ENCODE data around the gene TMEM53. TPM values are rescaled to one million over a fixed set of nuclear protein-coding genes. Genes with fewer than 3 reads are reported as not detected.
A peak's percentile ranks its signal among the peaks of the same experiment; 100 is the strongest.

Gene TMEM53
- total RNA-seq, 1 donor from 2014 or later, result 4.5 TPM

- H3K4me3 Mint-ChIP-seq, result peak overlapping the region; percentile 89
- DNase-seq, result no peak
- H3K9me3 Mint-ChIP-seq, result peaks cover 6% of the 10 kb centered on the region
- peaks cover 23% of the 10 kb centered on the region for H3K36me3 Mint-ChIP-seq (ENCODE audit: low read depth)
- peak overlapping the region; percentile 94 for H3K27ac Mint-ChIP-seq
- intact Hi-C loops (cut with micrococcal nuclease), result loop anchor here (2.0 to 5.0 kb wide), 3 partner anchors 418 to 1273 kb away; partner anchors contain the start of genes CDC20, DMAP1 and IPO13
- H3K4me1 Mint-ChIP-seq, result peaks cover 30% of the 10 kb centered on the region
- no peaks in the 10 kb centered on the region for H3K27me3 Mint-ChIP-seq
Observed at GRCh38 chr1:44630116-44630515, 44.2 kb downstream of the TMEM53 start.

GRCh38 chr1:44628962-44629756 is 45.1 kb downstream of the TMEM53 start:
- Mint-ChIP-seq H3K9me3 (peaks cover 6% of the 10 kb centered on the region), H3K4me3 (no peak overlapping the region), H3K27ac (no peak overlapping the region), H3K36me3 (ENCODE audit: low read depth) (peaks cover 14% of the 10 kb centered on the region), H3K27me3 (no peaks in the 10 kb centered on the region), H3K4me1 (peaks cover 24% of the 10 kb centered on the region)
- intact Hi-C loops (cut with micrococcal nuclease), result no loop called here
- DNase-seq, result no peak

- Mint-ChIP-seq H3K27ac (no peak overlapping the region), H3K27me3 (no peaks in the 10 kb centered on the region), H3K9me3 (no peaks in the 10 kb centered on the region), H3K4me1 (no peaks in the 10 kb centered on the region), H3K36me3 (ENCODE audit: low read depth) (no peaks in the 10 kb centered on the region), H3K4me3 (no peak overlapping the region)
- intact Hi-C loops (cut with micrococcal nuclease), result no loop called here
- DNase-seq, result no peak
Observed at GRCh38 chr1:44625348-44625747, 48.9 kb downstream of the TMEM53 start.

GRCh38 chr1:44624268-44624901 is 49.9 kb downstream of the TMEM53 start:
- DNase-seq, result no peak
- Mint-ChIP-seq H3K4me1 (no peaks in the 10 kb centered on the region), H3K9me3 (no peaks in the 10 kb centered on the region), H3K27me3 (no peaks in the 10 kb centered on the region), H3K4me3 (no peak overlapping the region), H3K36me3 (ENCODE audit: low read depth) (no peaks in the 10 kb centered on the region), H3K27ac (no peak overlapping the region)
- intact Hi-C loops (cut with micrococcal nuclease), result no loop called here

GRCh38 chr1:44621841-44622286 is 52.4 kb downstream of the TMEM53 start:
- no peak overlapping the region for H3K27ac Mint-ChIP-seq
- intact Hi-C loops (cut with micrococcal nuclease), result no loop called here
- H3K27me3 Mint-ChIP-seq, result peaks cover 4% of the 10 kb centered on the region
- H3K4me3 Mint-ChIP-seq, result no peak overlapping the region
- DNase-seq, result no peak
- peaks cover 2% of the 10 kb centered on the region for H3K4me1 Mint-ChIP-seq
- no peaks in the 10 kb centered on the region for H3K9me3 Mint-ChIP-seq
- H3K36me3 Mint-ChIP-seq (ENCODE audit: low read depth), result no peaks in the 10 kb centered on the region

GRCh38 chr1:44620072-44620471 is 54.2 kb downstream of the TMEM53 start:
- intact Hi-C loops (cut with micrococcal nuclease), result no loop called here
- no peak overlapping the region for H3K27ac Mint-ChIP-seq
- H3K27me3 Mint-ChIP-seq, result peaks cover 7% of the 10 kb centered on the region
- DNase-seq, result no peak
- H3K36me3 Mint-ChIP-seq (ENCODE audit: low read depth), result no peaks in the 10 kb centered on the region
- H3K9me3 Mint-ChIP-seq, result no peaks in the 10 kb centered on the region
- no peak overlapping the region for H3K4me3 Mint-ChIP-seq
- peaks cover 2% of the 10 kb centered on the region for H3K4me1 Mint-ChIP-seq

GRCh38 chr1:44619261-44619900 is 54.9 kb downstream of the TMEM53 start:
- Mint-ChIP-seq H3K36me3 (ENCODE audit: low read depth) (no peaks in the 10 kb centered on the region), H3K9me3 (no peaks in the 10 kb centered on the region), H3K27ac (no peak overlapping the region), H3K27me3 (peaks cover 7% of the 10 kb centered on the region), H3K4me3 (no peak overlapping the region), H3K4me1 (peaks cover 2% of the 10 kb centered on the region)
- intact Hi-C loops (cut with micrococcal nuclease), result no loop called here
- no peak for DNase-seq

- Mint-ChIP-seq H3K27me3 (peaks cover 7% of the 10 kb centered on the region), H3K27ac (no peak overlapping the region), H3K4me1 (peaks cover 2% of the 10 kb centered on the region), H3K4me3 (no peak overlapping the region), H3K36me3 (ENCODE audit: low read depth) (no peaks in the 10 kb centered on the region), H3K9me3 (no peaks in the 10 kb centered on the region)
- DNase-seq, result no peak
- intact Hi-C loops (cut with micrococcal nuclease), result no loop called here
Observed at GRCh38 chr1:44617703-44618029, 56.6 kb downstream of the TMEM53 start.

GRCh38 chr1:44616991-44617702 is 57.1 kb downstream of the TMEM53 start:
- Mint-ChIP-seq H3K9me3 (no peaks in the 10 kb centered on the region), H3K4me3 (no peak overlapping the region), H3K36me3 (ENCODE audit: low read depth) (no peaks in the 10 kb centered on the region), H3K4me1 (peaks cover 2% of the 10 kb centered on the region), H3K27ac (no peak overlapping the region), H3K27me3 (peaks cover 8% of the 10 kb centered on the region)
- intact Hi-C loops (cut with micrococcal nuclease), result no loop called here
- DNase-seq, result no peak

- Mint-ChIP-seq H3K27ac (no peak overlapping the region), H3K4me3 (no peak overlapping the region), H3K4me1 (peaks cover 2% of the 10 kb centered on the region), H3K36me3 (ENCODE audit: low read depth) (no peaks in the 10 kb centered on the region), H3K9me3 (no peaks in the 10 kb centered on the region), H3K27me3 (peaks cover 8% of the 10 kb centered on the region)
- no peak for DNase-seq
- intact Hi-C loops (cut with micrococcal nuclease), result no loop called here
Observed at GRCh38 chr1:44616284-44616990, 57.8 kb downstream of the TMEM53 start.

GRCh38 chr1:44613941-44614340 is 60.3 kb downstream of the TMEM53 start:
- peaks cover 2% of the 10 kb centered on the region for H3K4me1 Mint-ChIP-seq
- no peak overlapping the region for H3K27ac Mint-ChIP-seq
- peaks cover 8% of the 10 kb centered on the region for H3K27me3 Mint-ChIP-seq
- H3K4me3 Mint-ChIP-seq, result no peak overlapping the region
- no peak for DNase-seq
- intact Hi-C loops (cut with micrococcal nuclease), result no loop called here
- no peaks in the 10 kb centered on the region for H3K36me3 Mint-ChIP-seq (ENCODE audit: low read depth)
- H3K9me3 Mint-ChIP-seq, result no peaks in the 10 kb centered on the region

GRCh38 chr1:44611866-44612265 is 62.4 kb downstream of the TMEM53 start:
- intact Hi-C loops (cut with micrococcal nuclease), result no loop called here
- H3K4me1 Mint-ChIP-seq, result no peaks in the 10 kb centered on the region

GRCh38 chr1:44611419-44611818 is 62.9 kb downstream of the TMEM53 start:
- DNase-seq, result no peak
- Mint-ChIP-seq H3K36me3 (ENCODE audit: low read depth) (no peaks in the 10 kb centered on the region), H3K9me3 (no peaks in the 10 kb centered on the region), H3K4me3 (no peak overlapping the region), H3K27me3 (peaks cover 5% of the 10 kb centered on the region), H3K4me1 (no peaks in the 10 kb centered on the region), H3K27ac (no peak overlapping the region)
- intact Hi-C loops (cut with micrococcal nuclease), result no loop called here

More at GRCh38 chr1:44611866-44612265, 62.4 kb downstream of the TMEM53 start:
- Mint-ChIP-seq H3K4me3 (no peak overlapping the region), H3K27me3 (peaks cover 5% of the 10 kb centered on the region), H3K9me3 (no peaks in the 10 kb centered on the region), H3K36me3 (ENCODE audit: low read depth) (no peaks in the 10 kb centered on the region), H3K27ac (no peak overlapping the region)
- DNase-seq, result no peak
